ENCODE results near the gene SLC1A3. TPM values are rescaled to one million over a fixed set of nuclear protein-coding genes. Genes with fewer than 3 reads are reported as not detected.

The SLC1A3 gene
- total and polyA plus RNA-seq, 2 donors from 2014 or later: 1.1 to 27.8 TPM

DNA sequence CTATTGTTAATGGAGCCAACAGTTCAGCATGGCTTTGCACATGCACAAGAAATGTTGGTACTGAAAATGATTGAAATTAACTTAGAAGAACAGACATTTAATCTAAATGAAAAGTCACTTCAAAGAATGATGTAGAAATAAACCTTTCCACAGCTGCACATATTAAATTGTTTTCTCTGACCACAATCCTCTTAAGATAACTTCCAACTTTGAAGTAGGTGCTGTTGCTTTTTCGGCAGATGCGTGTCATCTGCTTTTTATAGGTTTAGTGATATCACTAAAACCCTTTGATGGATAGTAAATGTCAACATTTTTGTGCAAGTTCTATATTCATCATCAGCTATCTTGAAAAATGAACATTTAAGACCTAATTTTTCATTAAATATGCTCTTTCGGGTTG lies 25.3 kb upstream of the SLC1A3 start:
- intact Hi-C loops (cut with DNase I): no loop called here
- H3K4me1 ChIP-seq (ENCODE audit: control insufficient read depth in 2 of 3, insufficient read depth in 2 of 3, low read depth in 1 of 3, low read length in 3 of 3): no peaks in the 10 kb centered on the region
- no peaks in the 10 kb centered on the region for H3K36me3 ChIP-seq (ENCODE audit: control insufficient read depth in 2 of 3, insufficient read depth in 3 of 3, low read length in 3 of 3)
- H3K4me3 ChIP-seq (ENCODE audit: low read length in 3 of 3): no peak overlapping the region
- H3K27me3 ChIP-seq (ENCODE audit: control insufficient read depth, insufficient read depth, low read length): no peaks in the 10 kb centered on the region
- H3K27ac ChIP-seq (ENCODE audit: low read depth in 2 of 2, low read length in 2 of 2): no peak overlapping the region
- FAIRE-seq (no peak), DNase-seq (no peak)
- TF ChIP-seq, protein P1, sequence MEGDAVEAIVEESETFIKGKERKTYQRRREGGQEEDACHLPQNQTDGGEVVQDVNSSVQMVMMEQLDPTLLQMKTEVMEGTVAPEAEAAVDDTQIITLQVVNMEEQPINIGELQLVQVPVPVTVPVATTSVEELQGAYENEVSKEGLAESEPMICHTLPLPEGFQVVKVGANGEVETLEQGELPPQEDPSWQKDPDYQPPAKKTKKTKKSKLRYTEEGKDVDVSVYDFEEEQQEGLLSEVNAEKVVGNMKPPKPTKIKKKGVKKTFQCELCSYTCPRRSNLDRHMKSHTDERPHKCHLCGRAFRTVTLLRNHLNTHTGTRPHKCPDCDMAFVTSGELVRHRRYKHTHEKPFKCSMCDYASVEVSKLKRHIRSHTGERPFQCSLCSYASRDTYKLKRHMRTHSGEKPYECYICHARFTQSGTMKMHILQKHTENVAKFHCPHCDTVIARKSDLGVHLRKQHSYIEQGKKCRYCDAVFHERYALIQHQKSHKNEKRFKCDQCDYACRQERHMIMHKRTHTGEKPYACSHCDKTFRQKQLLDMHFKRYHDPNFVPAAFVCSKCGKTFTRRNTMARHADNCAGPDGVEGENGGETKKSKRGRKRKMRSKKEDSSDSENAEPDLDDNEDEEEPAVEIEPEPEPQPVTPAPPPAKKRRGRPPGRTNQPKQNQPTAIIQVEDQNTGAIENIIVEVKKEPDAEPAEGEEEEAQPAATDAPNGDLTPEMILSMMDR (IDR thresholded peaks at IDR 0.05; ENCODE audit: borderline replicate concordance, extremely low read depth, insufficient read depth): no peak
- H3K9ac ChIP-seq (ENCODE audit: low read length in 3 of 3): no peak overlapping the region
- H3K9me3 ChIP-seq (ENCODE audit: control insufficient read depth in 2 of 3, insufficient read depth in 1 of 3, low read length in 3 of 3): no peaks in the 10 kb centered on the region

DNA sequence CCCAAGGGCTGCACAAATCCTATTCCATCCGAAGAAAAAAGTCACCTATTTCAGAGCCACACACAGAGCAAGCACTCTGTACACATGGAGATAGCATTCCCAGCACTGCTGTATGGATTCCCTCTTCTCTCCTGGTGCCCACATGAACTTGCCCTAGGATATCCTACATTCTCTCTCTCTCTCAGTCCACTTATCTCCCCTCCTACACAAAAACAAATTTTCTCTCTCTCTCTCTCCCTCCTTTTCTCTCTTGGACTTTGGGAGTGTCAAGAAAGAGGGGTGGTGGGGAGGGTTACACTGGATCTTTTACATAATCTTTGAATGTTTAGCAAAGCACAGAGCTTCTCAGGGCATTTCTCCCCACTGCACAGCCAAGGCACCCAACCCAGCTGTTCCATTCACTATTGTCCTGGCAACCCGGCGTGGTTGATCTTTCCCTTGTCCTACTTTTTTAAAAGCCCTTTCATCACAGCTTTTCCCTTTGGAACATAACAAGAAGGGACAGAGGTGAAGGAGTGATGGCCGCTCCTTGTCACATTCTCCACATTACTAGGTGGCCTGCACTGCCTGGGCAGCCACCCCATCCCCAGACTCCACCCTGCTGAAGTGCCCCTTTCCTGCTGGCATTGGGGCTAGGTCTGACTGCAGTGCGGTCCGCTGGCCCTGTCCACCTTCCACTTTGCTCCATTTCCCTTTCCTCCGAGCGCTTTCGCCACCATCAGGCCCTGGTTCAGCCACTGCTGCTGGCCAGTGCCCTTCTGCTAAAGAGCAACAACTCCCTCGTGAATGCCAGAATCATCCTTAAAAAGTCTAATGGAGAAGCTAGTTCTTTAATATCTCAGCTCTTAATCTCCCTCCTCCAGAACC lies 22.2 kb upstream of the SLC1A3 start:
- no peaks in the 10 kb centered on the region for H3K9me3 ChIP-seq (ENCODE audit: control insufficient read depth in 2 of 3, insufficient read depth in 1 of 3, low read length in 3 of 3)
- FAIRE-seq (no peak), DNase-seq (no peak)
- no peaks in the 10 kb centered on the region for H3K4me1 ChIP-seq (ENCODE audit: control insufficient read depth in 2 of 3, insufficient read depth in 2 of 3, low read depth in 1 of 3, low read length in 3 of 3)
- H3K36me3 ChIP-seq (ENCODE audit: control insufficient read depth in 2 of 3, insufficient read depth in 3 of 3, low read length in 3 of 3): no peaks in the 10 kb centered on the region
- TF ChIP-seq, protein P1 (IDR thresholded peaks at IDR 0.05; ENCODE audit: borderline replicate concordance, extremely low read depth, insufficient read depth): no peak
- H3K27me3 ChIP-seq (ENCODE audit: control insufficient read depth, insufficient read depth, low read length): no peaks in the 10 kb centered on the region
- intact Hi-C loops (cut with DNase I): no loop called here
- H3K4me3 ChIP-seq (ENCODE audit: low read length in 3 of 3): no peak overlapping the region
- H3K9ac ChIP-seq (ENCODE audit: low read length in 3 of 3): no peak overlapping the region
- no peak overlapping the region for H3K27ac ChIP-seq (ENCODE audit: low read depth in 2 of 2, low read length in 2 of 2)

DNA sequence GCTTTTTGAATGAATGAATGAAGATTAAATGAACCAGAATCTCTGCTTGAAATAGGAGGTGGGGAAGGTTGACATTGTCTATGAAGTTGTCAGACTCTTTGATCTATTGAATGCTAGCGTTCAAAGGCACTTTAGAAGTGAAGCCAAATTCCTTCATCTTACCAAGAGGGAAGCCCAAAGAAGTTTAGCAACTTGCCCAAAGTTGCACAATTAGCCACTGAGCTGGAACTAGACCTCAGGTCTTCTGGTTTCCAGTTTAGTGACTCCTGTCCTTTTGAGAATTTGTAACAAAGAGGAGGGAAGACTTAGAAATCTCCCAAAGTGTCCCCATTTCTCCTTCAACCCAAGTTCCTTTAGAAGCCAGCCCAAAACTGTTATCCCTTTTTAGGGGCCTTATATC lies 20.7 kb upstream of the SLC1A3 start:
- TF ChIP-seq, protein P1 (IDR thresholded peaks at IDR 0.05; ENCODE audit: borderline replicate concordance, extremely low read depth, insufficient read depth): no peak
- H3K27ac ChIP-seq (ENCODE audit: low read depth in 2 of 2, low read length in 2 of 2): no peak overlapping the region
- DNase-seq: no peak
- intact Hi-C loops (cut with DNase I): no loop called here
- H3K27me3 ChIP-seq (ENCODE audit: control insufficient read depth, insufficient read depth, low read length): no peaks in the 10 kb centered on the region
- no peak for FAIRE-seq
- H3K4me1 ChIP-seq (ENCODE audit: control insufficient read depth in 2 of 3, insufficient read depth in 2 of 3, low read depth in 1 of 3, low read length in 3 of 3): no peaks in the 10 kb centered on the region
- no peak overlapping the region for H3K4me3 ChIP-seq (ENCODE audit: low read length in 3 of 3)
- H3K9me3 ChIP-seq (ENCODE audit: control insufficient read depth in 2 of 3, insufficient read depth in 1 of 3, low read length in 3 of 3): no peaks in the 10 kb centered on the region
- H3K36me3 ChIP-seq (ENCODE audit: control insufficient read depth in 2 of 3, insufficient read depth in 3 of 3, low read length in 3 of 3): no peaks in the 10 kb centered on the region
- no peak overlapping the region for H3K9ac ChIP-seq (ENCODE audit: low read length in 3 of 3)
